K562 (cell line): Measurements from ENCODE around the gene OSBPL10. TPM values are rescaled to one million over a fixed set of nuclear protein-coding genes. Genes with fewer than 3 reads are reported as not detected.

Source experiments
- ATAC-seq: fragments of 200-7000 bp; cut with Tn5 transposase; 3 replicates; pipeline ENCODE4 v1.9.1; 2020; ENCODE audit warnings: moderate library complexity
- BruUV-seq: library from RNA; stranded (reverse); fragments of 400-500 nt; replicated peaks from 2 replicates; lab custom pipeline; 2021; lab: Mats Ljungman, UMichigan
- CTCF ChIA-PET: fragments of 300-600 bp; formaldehyde crosslinking; extraction: SDS; loops from one replicate; lab custom pipeline; 2021; ENCODE audit warnings: low intra/inter-chr PET ratio; lab: Yijun Ruan, JAX
- POLR2A ChIA-PET: fragments of 300-600, 350-650 bp; sonication (Branson Sonifier 250); formaldehyde crosslinking; extraction: SDS; loops from one replicate; lab custom pipeline; 2021; ENCODE audit warnings: antibody characterized with exemption, inconsistent platforms; lab: Yijun Ruan, JAX
- DNase-seq, 4 experiments: peaks; one replicate each; pipeline versions ENCODE4 v3.0.0 to v3.0.0-alpha.2; 2011 to 2018; ENCODE audit warnings: low spot score in 3 of 4, mixed read lengths in 3 of 4; ENCODE audit errors: extremely low read depth in 1 of 4
- FAIRE-seq: peaks from 2 replicates; lab custom pipeline; 2011; peaks lifted over from hg19 to GRCh38; lab: Jason Lieb, UNC
- H2AFZ ChIP-seq: 2 replicates; pipeline ENCODE4 v1.6.0; 2011; ENCODE audit warnings: low read depth, low read length, control low read depth, inconsistent platforms
- H3K27ac ChIP-seq: fragments of 200-600 bp; 3 replicates; pipeline ENCODE4 v1.8.0; 2011; ENCODE audit warnings: low read depth, mild to moderate bottlenecking, control low read depth, inconsistent platforms, low read length, moderate library complexity, mixed read lengths; ENCODE audit errors: extremely low read depth
- H3K27me3 ChIP-seq, 2 experiments: fragments of 300-600 bp in 1 of 2; 2 replicates in 1 of 2; 3 replicates in 1 of 2; pipeline versions ENCODE4 v1.6.0 to v1.8.0; 2011; ENCODE audit warnings: inconsistent platforms in 2 of 2, low read length in 2 of 2, mild to moderate bottlenecking in 1 of 2, mixed read lengths in 1 of 2, moderate library complexity in 1 of 2; ENCODE audit not compliant: control insufficient read depth in 2 of 2, insufficient read depth in 2 of 2
- H3K36me3 ChIP-seq: fragments of 300-600 bp; 3 replicates; pipeline ENCODE4 v1.8.0; 2011; ENCODE audit warnings: mild to moderate bottlenecking, low read length, inconsistent platforms; ENCODE audit not compliant: control insufficient read depth, insufficient read depth
- H3K4me1 ChIP-seq, 2 experiments: fragments of 200-600 bp in 1 of 2; replicated peaks in 1 of 2; 2 replicates in 1 of 2; 3 replicates in 1 of 2; pipeline versions ENCODE4 v1.5.1 to v1.8.0; 2011; ENCODE audit warnings: inconsistent platforms in 2 of 2, low read length in 2 of 2, mild to moderate bottlenecking in 1 of 2, mixed read lengths in 1 of 2, moderate library complexity in 1 of 2; ENCODE audit not compliant: control insufficient read depth in 2 of 2, insufficient read depth in 2 of 2
- H3K4me2 ChIP-seq: 2 replicates; pipeline ENCODE4 v1.6.1; 2011; ENCODE audit warnings: low read length, control low read depth, inconsistent platforms, mixed read lengths; ENCODE audit not compliant: insufficient read depth
- H3K4me3 ChIP-seq: fragments of 200-600 bp; sonication (generic), shearing (Covaris generic); 2 replicates; pipeline ENCODE4 v1.5.1; 2016; ENCODE audit warnings: control low read depth, inconsistent platforms
- H3K79me2 ChIP-seq: fragments of 200-600 bp; 3 replicates; pipeline ENCODE4 v1.8.0; 2011; ENCODE audit warnings: low read length, inconsistent platforms; ENCODE audit not compliant: control insufficient read depth, insufficient read depth
- H3K9ac ChIP-seq, 2 experiments: 2 replicates each; pipeline versions ENCODE4 v1.6.0 to v1.6.1; 2011; ENCODE audit warnings: low read depth in 2 of 2, low read length in 2 of 2, control low read depth in 1 of 2, inconsistent platforms in 1 of 2, mild to moderate bottlenecking in 1 of 2, mixed read lengths in 1 of 2; ENCODE audit not compliant: insufficient read depth in 1 of 2
- H3K9me1 ChIP-seq: one replicate; pipeline ENCODE4 v1.6.0; 2011; ENCODE audit warnings: inconsistent platforms, mild to moderate bottlenecking, low read length, moderate library complexity; ENCODE audit not compliant: control insufficient read depth, insufficient read depth
- H3K9me3 ChIP-seq: replicated peaks from 2 replicates; pipeline ENCODE4 v1.5.1; 2011; ENCODE audit warnings: low read depth, low read length, inconsistent platforms; ENCODE audit not compliant: control insufficient read depth, insufficient read depth
- H4K20me1 ChIP-seq: replicated peaks from 2 replicates; pipeline ENCODE4 v1.6.1; 2011; ENCODE audit warnings: low read length, inconsistent platforms, mixed read lengths; ENCODE audit not compliant: control insufficient read depth, insufficient read depth
- ARID2 ChIP-seq: fragments of 450-650 bp; IDR thresholded peaks from 2 replicates; pipeline ENCODE4 v1.6.1; 2017; ENCODE audit warnings: antibody characterized with exemption, mild to moderate bottlenecking
- CBFA2T2 ChIP-seq: fragments of 450-650 bp; conservative IDR thresholded peaks from 2 replicates; pipeline ENCODE4 v1.6.1; 2017; ENCODE audit warnings: mild to moderate bottlenecking
- MIER1 ChIP-seq: fragments of 450-650 bp; IDR thresholded peaks from 2 replicates; pipeline ENCODE4 v1.6.1; 2016; ENCODE audit warnings: antibody characterized with exemption, mild to moderate bottlenecking, low read depth
- NBN ChIP-seq: fragments of 450-650 bp; IDR thresholded peaks from 2 replicates; pipeline ENCODE4 v1.6.1; 2016; ENCODE audit warnings: low read depth, mild to moderate bottlenecking
- NEUROD1 ChIP-seq: fragments of 150-350 bp; IDR thresholded peaks from 2 replicates; pipeline ENCODE4 v1.6.1; 2014; ENCODE audit warnings: borderline replicate concordance, low read length, low read depth; ENCODE audit not compliant: partially characterized antibody
- SETDB1 ChIP-seq: IDR thresholded peaks from one replicate; pipeline ENCODE4 v1.6.1; 2012; ENCODE audit warnings: low read length, control low read depth, inconsistent platforms
- SREBF2 ChIP-seq: sonication (generic); formaldehyde crosslinking; IDR thresholded peaks from 2 replicates; pipeline ENCODE4 v1.4.0; 2020; ENCODE audit warnings: mild to moderate bottlenecking, missing genetic modification reagents
- ZNF121 ChIP-seq: sonication (generic); formaldehyde crosslinking; conservative IDR thresholded peaks from 2 replicates; pipeline ENCODE4 v1.8.0; 2022; ENCODE audit warnings: missing genetic modification reagents
- ZNF232 ChIP-seq: sonication (generic); formaldehyde crosslinking; IDR thresholded peaks from 2 replicates; pipeline ENCODE4 v1.8.0; 2022; ENCODE audit warnings: mild to moderate bottlenecking, missing genetic modification reagents
- ZNF696 ChIP-seq: fragments of 250-450 bp; sonication (Bioruptor Pico); conservative IDR thresholded peaks from 2 replicates; pipeline ENCODE4 v1.4.0; 2020; ENCODE audit warnings: mild to moderate bottlenecking, moderate library complexity
- ZNF76 ChIP-seq: fragments of 250-450 bp; sonication (Bioruptor Pico); IDR thresholded peaks from 2 replicates; pipeline ENCODE4 v1.4.0; 2020; ENCODE audit warnings: mild to moderate bottlenecking, moderate library complexity, borderline replicate concordance
- WGBS: fragments of 100-300 bp; shearing (Covaris generic); methylation state at CpG from one replicate; pipeline ENCODE4 v1.1.6; 2016; ENCODE audit warnings: low coverage, mixed read lengths; ENCODE audit not compliant: insufficient coverage; ENCODE audit errors: missing lambda C conversion rate; 5-methylcytosine and 5-hydroxymethylcytosine counted together
- in situ Hi-C: fragments of 300-500 bp; cut with MboI; formaldehyde crosslinking; loops from 4 replicates; pipeline ENCODE4 v1.15.0; 2018; ENCODE audit warnings: inconsistent platforms, mixed read lengths
- intact Hi-C: fragments of 100-400 bp; cut with micrococcal nuclease; formaldehyde crosslinking; loops from 2 replicates; pipeline ENCODE4 v1.14.2; 2022
- polyA plus RNA-seq, 8 experiments: library from polyadenylated mRNA; depleted of rRNA in 4 of 8; stranded (reverse) in 5 of 8; unstranded in 3 of 8; fragments of >200 nt; fragmentation: Nextera tagmentation in 2 of 8; fragmentation: Illumina TruSeq in 1 of 8; extraction: Ambion mirVana in 2 of 8; extraction: Trizol in 1 of 8; gene quantifications; 2 replicates each; pipeline versions ENCODE4 v1.2.1 to v1.2.3, GENCODE V29; 2011 to 2014; ENCODE audit warnings: inconsistent platforms in 1 of 8, missing spikeins in 1 of 8
- total RNA-seq, 7 experiments: library from RNA; depleted of rRNA in 6 of 7; stranded (reverse); fragments of >200 nt in 6 of 7; fragmentation: Illumina TruSeq in 2 of 7; extraction: Trizol in 2 of 7; gene quantifications; 2 replicates each; pipeline versions ENCODE4 v1.2.1 to v1.2.3, GENCODE V29; 2011 to 2021; ENCODE audit warnings: low replicate concordance in 1 of 7
- TF ChIP-seq, protein P1 (sequence below): IDR thresholded peaks from 2 replicates; pipeline ENCODE4 v1.6.1; 2014; ENCODE audit warnings: antibody characterized with exemption
- TF ChIP-seq, protein P2 (sequence below): fragments of 450-650 bp; formaldehyde crosslinking; IDR thresholded peaks from 2 replicates; pipeline ENCODE4 v1.4.0; 2020; ENCODE audit warnings: mild to moderate bottlenecking

The OSBPL10 gene
- total and polyA plus RNA-seq, 9 of the 15 experiments (the other 6 are each of a cell fraction or from before 2014, with no cell fraction given): 0.03 to 0.19 (median 0.14) TPM; not detected in 2

DNA sequence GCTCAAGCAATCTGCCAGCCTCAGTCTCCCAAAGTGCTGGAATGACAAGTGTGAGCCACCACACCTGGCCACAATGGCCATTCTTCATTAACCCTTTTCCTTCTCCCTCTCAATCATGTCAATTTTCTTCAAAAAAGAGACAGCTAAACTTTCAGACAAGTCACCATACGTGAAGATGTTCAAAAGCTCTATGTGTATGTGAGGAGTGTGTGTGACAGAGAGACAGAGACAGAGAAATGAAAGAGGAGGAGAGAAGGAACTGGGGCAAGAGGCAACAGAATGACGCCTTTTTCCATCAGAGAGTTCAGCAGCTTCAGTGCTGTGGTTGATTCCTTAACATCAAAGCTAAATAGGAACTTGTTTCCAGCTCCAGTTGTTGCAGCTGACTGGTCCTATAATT is 27.4 kb downstream of the OSBPL10 start:
- H3K27ac ChIP-seq: no peak overlapping the region
- DNase-seq: no peak
- H3K79me2 ChIP-seq: no peaks in the 10 kb centered on the region
- H3K27me3 ChIP-seq: peaks cover 3% of the 10 kb centered on the region in 2 experiments; a peak in 1 of 5 replicates
- H3K4me1 ChIP-seq: no peaks in the 10 kb centered on the region
- H4K20me1 ChIP-seq: no peaks in the 10 kb centered on the region; the same call in 1 of the 2 replicates
- H3K9me1 ChIP-seq: no peaks in the 10 kb centered on the region
- H3K36me3 ChIP-seq: no peaks in the 10 kb centered on the region
- in situ Hi-C loops: no loop called here
- 0% methylated on average over 2 of the region's 2 CpGs for WGBS
- H2AFZ ChIP-seq: no peak overlapping the region
- H3K4me3 ChIP-seq: no peak overlapping the region
- no peak overlapping the region for H3K4me2 ChIP-seq
- intact Hi-C loops: no loop called here
- POLR2A ChIA-PET: no interaction called here
- no peaks in the 10 kb centered on the region for H3K9me3 ChIP-seq
- BruUV-seq: no TSS peak
- CTCF ChIA-PET: no interaction called here
- FAIRE-seq: no peak
- H3K9ac ChIP-seq: no peak overlapping the region
- TF ChIP-seq MIER1: no peak
- TF ChIP-seq SETDB1: no peak
- no peak for TF ChIP-seq ZNF232 (CRISPR knock-in tag)
- no peak for TF ChIP-seq NBN
- TF ChIP-seq, protein P1, sequence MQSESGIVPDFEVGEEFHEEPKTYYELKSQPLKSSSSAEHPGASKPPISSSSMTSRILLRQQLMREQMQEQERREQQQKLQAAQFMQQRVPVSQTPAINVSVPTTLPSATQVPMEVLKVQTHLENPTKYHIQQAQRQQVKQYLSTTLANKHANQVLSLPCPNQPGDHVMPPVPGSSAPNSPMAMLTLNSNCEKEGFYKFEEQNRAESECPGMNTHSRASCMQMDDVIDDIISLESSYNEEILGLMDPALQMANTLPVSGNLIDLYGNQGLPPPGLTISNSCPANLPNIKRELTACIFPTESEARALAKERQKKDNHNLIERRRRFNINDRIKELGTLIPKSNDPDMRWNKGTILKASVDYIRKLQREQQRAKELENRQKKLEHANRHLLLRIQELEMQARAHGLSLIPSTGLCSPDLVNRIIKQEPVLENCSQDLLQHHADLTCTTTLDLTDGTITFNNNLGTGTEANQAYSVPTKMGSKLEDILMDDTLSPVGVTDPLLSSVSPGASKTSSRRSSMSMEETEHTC: no peak
- no peak for TF ChIP-seq ZNF121
- TF ChIP-seq ZNF696 (CRISPR knock-in tag): no peak
- TF ChIP-seq ZNF76 (CRISPR knock-in tag): no peak
- TF ChIP-seq, protein P2, sequence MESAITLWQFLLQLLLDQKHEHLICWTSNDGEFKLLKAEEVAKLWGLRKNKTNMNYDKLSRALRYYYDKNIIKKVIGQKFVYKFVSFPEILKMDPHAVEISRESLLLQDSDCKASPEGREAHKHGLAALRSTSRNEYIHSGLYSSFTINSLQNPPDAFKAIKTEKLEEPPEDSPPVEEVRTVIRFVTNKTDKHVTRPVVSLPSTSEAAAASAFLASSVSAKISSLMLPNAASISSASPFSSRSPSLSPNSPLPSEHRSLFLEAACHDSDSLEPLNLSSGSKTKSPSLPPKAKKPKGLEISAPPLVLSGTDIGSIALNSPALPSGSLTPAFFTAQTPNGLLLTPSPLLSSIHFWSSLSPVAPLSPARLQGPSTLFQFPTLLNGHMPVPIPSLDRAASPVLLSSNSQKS (CRISPR knock-in tag): no peak
- no peak for TF ChIP-seq SREBF2 (CRISPR knock-in tag)
- TF ChIP-seq CBFA2T2: no peak
- TF ChIP-seq NEUROD1: no peak
- no peak for TF ChIP-seq ARID2
- no peak for ATAC-seq
